GM18505 (cell line): ENCODE measurements around the gene FSTL1.

ENCODE experiments used
- ATAC-seq: cut with Tn5 transposase; IDR thresholded peaks from one replicate; pipeline ENCODE4 v1.9.1; 2021; ENCODE audit not compliant: unreplicated experiment
- POLR2A ChIP-seq: IDR thresholded peaks from 4 replicates; pipeline ENCODE4 v1.6.1; 2011; ENCODE audit warnings: borderline replicate concordance; ENCODE audit not compliant: insufficient read depth, insufficient read length; ENCODE audit errors: extremely low read depth

The FSTL1 gene

DNA sequence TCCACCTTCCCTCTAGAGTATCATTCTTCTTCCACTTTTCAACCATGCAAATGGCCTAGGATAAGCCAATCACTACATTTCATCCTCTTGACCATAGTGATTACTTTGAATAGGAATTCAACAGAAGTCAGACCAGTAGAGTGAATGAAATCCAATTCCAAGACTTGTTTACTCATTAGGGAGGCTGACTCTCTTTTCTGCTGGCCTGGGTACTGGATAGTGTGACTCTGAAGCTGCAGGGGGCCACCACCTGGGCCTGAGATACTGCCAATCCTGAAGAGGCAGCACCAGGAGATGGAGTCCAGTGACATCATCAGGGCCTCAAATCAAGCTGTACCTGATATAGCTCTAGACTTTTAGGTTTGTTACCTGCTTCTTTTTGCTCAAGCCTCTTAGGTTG is 7.0 kb upstream of the FSTL1 start:
- no peak for TF ChIP-seq POLR2A

DNA sequence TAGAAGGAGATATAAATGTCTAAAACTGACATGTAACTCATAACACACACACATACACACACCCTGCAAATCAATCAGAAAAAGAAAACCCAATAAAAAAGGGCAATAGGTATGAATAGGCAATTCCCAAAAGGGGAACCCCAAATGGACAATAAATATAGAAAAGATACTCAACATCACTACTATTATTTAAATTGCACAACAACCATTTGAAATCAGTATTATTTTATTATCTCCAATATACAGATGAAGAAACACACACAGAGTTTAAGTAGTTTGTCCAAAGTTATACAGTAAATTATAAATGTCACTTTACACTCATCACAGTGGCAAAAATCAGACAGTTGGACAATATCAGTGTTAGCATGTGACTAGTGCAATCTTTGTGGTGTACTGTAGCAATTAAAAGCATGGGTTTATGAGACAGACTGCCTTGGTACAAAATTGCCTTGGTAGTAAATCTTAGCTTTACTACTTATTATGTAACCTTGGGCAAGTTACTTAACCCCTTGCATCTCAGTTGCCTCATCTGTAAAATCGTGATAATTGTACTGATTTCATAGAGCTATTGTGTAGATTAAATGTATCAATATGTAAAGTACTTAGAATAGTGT is 3.4 kb upstream of the FSTL1 start:
- no peak for TF ChIP-seq POLR2A
- ATAC-seq, result no peak

More for the DNA sequence above, 7.0 kb upstream of the FSTL1 start:
- no peak for ATAC-seq

DNA sequence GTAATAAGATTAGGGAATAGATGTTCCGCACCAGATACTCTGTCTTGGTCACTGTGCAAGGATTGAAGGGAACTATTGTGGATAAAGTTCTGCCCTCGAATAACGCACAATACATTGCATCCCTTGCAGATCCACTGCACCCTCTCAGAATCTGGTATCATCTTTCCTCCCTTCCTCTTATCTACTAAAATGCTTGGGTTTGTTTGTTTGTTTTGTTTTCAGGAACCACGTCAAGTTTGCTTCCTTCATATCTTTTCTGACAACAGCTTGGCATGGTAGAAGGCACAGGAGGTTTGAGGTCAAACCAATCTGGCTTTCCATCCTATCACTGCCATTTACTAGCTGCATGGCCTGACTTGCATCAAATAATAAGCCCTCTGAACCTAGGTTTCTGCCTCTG is 2.0 kb upstream of the FSTL1 start:
- no peak for ATAC-seq
- no peak for TF ChIP-seq POLR2A

DNA sequence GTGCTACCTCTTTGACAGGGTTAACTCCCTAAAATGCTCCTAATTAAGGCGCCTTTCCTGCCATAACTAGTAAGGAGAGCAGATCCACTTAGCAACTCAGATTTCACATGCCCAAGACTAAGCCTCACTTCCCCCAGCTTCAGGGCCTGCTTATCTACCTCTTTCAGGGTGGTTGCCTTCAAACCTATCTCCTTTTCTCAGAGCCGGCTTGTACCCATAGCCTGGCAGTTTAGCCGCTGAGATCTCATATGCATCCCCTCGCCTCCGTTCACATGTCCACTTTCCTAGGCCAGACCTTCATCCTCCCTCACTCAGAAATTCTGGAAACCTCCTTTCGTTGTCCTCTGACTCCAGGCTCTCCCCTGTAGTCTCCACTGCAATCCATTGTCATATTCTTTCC is 1.0 kb upstream of the FSTL1 start:
- TF ChIP-seq POLR2A, result no peak
- ATAC-seq, result no peak

DNA sequence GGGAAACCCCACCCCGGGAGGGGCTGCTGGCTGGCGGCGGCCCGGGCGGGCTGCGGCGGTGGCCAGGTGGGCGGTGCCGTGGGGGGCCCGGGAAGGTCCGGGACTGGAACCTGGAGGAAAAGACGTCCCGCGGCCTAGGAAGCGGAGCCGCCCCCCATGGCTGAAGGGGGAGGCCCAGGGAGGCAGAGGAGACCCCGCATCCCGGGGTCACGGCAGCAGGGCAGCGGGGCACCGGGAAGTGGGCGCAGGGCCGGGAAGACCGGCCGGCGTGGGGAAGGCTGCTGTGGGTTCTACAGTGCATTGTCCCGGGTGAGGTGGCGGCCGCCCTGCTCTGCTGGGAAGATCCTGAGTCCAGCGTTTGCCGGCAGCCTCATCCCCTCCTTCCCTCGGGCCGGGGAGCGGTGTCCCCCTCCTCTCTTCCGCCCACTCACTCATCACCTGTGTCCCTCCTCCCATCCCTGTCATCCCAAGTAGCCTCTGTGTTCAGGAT is 525 bp upstream of the FSTL1 start:
- ATAC-seq, result no peak
- no peak for TF ChIP-seq POLR2A

DNA sequence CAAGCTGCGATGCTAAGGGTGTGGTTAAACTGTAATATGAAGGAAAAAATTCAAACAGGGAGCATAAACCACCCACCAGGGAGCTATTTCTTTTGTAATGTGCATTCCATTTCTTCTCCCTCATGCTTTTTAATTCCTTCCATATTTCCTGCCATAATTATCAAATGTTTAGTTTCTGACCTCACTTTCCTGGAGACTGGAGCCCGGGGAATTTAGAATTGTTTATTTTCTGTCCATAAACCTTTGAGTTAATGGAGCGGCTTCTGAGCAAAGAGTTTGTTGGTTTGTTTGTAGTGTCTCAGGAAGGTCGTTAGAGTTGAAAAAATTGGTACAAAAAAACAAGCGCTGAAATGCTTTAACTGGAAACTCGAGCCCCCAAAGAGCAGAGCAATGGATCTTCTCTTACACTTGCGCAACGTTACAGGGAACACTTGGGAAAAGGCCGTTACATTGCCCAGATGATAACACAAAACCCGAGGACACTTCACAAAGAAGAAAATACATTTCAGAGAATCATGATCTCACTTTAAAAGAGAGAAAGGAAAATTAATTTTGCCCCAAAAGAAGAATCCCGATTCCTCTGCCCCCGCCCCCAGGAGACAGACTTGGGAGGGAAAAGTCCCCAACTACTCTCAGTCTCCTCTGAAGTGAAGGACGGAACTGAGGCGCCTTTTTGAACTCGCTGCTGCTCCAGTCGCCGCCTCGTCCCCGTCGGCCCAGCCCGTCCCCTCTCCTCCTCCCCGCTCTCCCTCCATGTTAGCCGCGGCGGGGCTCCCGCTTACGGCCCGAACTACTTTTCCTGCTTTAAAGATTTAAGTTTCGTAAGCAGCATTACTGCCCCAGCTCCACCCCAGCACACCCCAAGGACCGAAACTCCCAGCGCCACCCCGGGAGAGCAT is 842 bp downstream of the FSTL1 start:
- ATAC-seq, result no peak
- no peak for TF ChIP-seq POLR2A

DNA sequence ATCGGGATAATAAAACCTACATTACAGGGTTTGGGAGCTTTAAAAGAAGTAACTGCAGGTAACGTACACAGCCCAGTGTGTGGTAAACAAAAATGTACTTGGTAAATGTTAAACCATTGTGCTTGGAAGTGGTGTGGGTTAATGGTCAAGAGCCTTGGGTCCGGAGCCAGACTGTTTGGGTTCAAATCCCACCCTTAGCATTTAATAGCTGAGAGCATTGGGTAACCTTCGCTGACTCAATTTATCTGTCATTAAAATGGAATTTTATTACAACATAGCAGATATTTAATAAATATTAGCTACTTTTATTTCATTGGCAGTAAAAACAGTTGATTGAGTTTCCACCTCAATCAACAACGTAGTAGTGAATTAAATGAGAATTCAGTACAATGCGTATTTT is 1.5 kb downstream of the FSTL1 start:
- no peak for TF ChIP-seq POLR2A
- ATAC-seq, result no peak

DNA sequence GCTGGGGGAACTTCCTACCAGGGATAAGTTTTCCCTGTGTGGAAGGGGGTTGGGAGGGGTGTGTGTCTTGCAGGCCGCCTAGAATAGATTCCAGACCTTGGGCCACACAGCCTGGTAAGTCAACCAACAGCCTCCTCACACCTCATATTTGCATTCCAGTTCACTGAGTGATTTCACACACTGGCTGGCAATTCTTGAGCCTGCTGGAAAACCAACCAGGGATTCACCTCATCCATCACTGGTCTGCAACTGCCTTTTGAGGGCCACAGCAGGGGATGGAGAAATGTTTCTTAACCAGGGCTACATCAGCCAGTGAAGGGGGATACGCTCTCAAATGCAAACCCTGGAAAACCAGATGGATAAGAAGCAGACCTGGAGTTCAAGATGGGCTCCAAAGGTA is 2.0 kb downstream of the FSTL1 start:
- no peak for ATAC-seq
- TF ChIP-seq POLR2A, result no peak

DNA sequence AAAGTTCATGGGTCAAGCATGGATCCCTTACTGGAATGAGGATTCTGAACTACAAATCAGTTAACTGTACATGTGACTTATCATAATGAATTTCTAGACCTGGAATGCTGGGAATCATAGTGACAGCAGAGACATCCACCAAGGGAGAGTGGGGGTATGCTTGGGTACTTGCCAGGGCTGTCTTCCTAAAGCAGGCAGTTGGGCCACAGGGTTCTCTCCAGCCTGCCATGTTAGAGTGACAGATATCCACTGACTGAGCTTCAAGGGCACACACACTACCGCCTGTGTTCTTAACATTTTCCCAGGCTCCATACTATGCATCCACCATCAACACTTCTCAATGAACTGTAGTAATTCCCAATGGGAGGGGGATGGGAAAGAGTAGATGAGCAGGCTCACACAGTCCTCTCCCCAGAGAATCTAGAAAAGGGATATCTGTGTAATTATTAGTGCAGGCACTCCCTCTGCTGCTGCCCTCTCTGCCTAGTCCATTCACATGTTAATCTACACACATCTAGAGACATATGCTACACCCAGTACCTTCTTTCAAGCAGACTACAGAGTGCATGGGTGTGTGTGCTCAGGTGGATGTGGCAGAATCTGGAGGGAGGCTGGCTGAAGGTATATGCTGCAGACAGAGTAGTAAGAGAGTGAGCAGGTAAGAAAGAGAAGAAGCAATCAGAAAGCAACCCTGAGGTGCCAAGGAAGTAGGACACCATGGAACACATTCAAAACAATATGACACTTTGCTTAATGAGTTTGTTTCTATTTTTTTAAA is 3.7 kb downstream of the FSTL1 start:
- TF ChIP-seq POLR2A, result no peak
- ATAC-seq, result no peak

DNA sequence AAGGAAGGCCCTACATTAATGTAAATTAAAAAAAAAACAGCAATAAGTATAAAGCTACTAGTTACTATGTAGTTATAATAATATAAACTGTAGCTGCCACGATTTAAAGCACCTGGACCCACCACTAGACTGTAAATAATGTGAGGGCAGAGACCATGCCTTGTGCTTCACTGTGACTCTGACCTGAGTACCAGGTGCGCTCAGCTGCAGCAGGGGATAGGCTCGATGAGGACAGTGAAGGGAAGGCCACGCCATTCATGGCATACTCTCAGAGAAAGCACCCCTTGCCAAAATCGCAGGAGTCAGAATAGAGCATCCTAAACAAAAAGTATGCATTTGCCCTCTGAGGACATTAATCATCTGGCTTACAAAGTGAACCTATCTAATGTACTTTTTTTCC is 5.1 kb downstream of the FSTL1 start:
- no peak for ATAC-seq
- TF ChIP-seq POLR2A, result no peak

DNA sequence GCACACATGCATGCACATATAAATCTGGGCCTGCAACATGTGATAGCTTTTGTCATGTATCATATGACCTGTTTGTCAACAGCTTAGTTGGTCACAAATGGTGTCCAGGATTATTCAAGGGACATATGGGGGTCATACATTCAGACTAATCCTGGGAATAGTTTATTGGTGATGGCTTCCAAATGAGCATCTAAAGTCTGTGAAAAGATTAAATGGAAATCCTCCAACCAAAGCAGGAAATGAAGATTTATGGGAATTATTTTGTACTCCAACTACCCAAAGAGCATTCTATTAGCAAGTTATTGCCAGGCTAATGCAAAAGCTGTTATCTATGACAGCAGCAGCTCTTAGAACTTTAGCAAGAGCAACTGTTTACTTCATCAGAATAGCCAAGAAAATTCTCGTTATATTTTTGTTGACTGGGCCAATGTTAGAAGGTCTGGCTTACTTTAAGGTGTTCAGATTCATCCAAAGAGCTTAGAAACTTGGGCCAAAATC is 7.1 kb downstream of the FSTL1 start:
- no peak for ATAC-seq
- TF ChIP-seq POLR2A, result no peak

DNA sequence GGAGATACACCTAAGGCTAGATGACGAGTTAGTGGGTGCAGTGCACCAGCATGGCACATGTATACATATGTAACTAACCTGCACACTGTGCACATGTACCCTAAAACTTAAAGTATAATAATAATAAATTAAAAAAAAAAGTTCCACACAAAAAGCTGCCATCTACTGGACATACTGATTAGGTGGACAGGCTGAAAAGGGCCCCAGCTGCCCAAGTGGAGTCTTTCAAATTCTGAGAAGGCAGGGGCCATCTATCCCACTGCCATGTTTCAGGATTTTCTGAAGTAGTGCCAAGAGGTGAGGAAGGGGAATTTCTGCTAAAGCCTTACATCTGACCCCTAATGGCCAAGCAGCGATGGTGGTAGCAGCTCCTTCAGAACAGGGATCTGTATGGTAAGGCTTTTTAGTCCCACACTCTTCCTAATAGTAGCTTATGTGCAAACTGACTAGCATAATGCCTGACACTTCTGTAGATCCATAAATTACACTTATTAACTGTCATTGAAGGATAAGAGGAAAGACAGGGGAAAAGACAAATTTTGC is 7.7 kb downstream of the FSTL1 start:
- TF ChIP-seq POLR2A, result no peak
- no peak for ATAC-seq

DNA sequence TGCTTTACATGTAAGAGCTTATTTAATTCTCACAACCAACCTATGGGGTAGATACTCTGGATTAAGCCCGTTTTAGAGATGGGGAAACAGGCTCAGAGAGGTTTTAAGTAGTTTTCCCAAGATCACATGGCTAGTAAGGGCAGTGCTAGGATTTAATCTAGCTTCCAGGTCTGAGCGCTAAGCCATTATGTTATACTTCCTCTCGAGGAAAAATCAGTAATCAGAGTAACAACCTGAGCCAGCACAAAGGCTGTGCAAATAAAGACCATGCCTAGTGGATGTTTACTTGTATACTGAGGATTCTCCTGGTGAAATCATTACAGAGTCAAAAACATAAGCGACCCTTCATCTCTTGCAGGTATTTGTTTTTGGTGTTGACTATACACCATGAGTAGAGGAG is 9.0 kb downstream of the FSTL1 start:
- ATAC-seq, result no peak
- TF ChIP-seq POLR2A, result no peak
